Lower leg skin (tissue), 4 donors: ENCODE measurements around the gene ANKRD13B. TPM values are rescaled to one million over a fixed set of nuclear protein-coding genes. Genes with fewer than 3 reads are reported as not detected.

ENCODE experiments used
- DNase-seq, 2 donors: peaks; one replicate each; pipeline ENCODE4 v3.0.0-alpha.2; 2019; ENCODE audit warnings: low spot score in 2 of 2
- H3K4me3 ChIP-seq: fragments of 200-600 bp; sonication (generic); 2 replicates; pipeline ENCODE4 v1.5.1; 2017; ENCODE audit warnings: mild to moderate bottlenecking, low read depth; ENCODE audit not compliant: poor library complexity, severe bottlenecking
- POLR2A ChIP-seq, 2 donors: fragments of 450-650 bp; IDR thresholded peaks; one replicate each; pipeline ENCODE4 v1.6.1; 2016 to 2017; ENCODE audit warnings: antibody characterized with exemption in 2 of 2, mild to moderate bottlenecking in 1 of 2, moderate library complexity in 1 of 2
- WGBS, 2 donors: methylation state at CpG; one replicate each; pipeline ENCODE4 v1.1.5; 2018; 5-methylcytosine and 5-hydroxymethylcytosine counted together
- intact Hi-C: fragments of 100-400 bp; cut with DNase I; formaldehyde crosslinking; loops from one replicate; pipeline ENCODE4 v1.15.0; 2023; ENCODE audit warnings: low total_unique reads
- total RNA-seq, 4 donors: library from RNA; depleted of rRNA; stranded (reverse); fragments of >200 nt; gene quantifications; one replicate each; pipeline ENCODE4 v1.1.0, GENCODE V29; 2016
- TF ChIP-seq, protein P1 (sequence below), 3 donors: fragments of 450-650 bp; IDR thresholded peaks; one replicate each; pipeline ENCODE4 v1.5.1; 2016; ENCODE audit warnings: antibody characterized with exemption in 3 of 3, mild to moderate bottlenecking in 3 of 3, moderate library complexity in 2 of 3

Gene ANKRD13B
- total RNA-seq, 4 donors from 2014 or later, result 8.1 to 18.8 (median 11.7) TPM

- TF ChIP-seq POLR2A (IDR thresholded peaks at IDR 0.05), result no peak
- TF ChIP-seq, protein P1, sequence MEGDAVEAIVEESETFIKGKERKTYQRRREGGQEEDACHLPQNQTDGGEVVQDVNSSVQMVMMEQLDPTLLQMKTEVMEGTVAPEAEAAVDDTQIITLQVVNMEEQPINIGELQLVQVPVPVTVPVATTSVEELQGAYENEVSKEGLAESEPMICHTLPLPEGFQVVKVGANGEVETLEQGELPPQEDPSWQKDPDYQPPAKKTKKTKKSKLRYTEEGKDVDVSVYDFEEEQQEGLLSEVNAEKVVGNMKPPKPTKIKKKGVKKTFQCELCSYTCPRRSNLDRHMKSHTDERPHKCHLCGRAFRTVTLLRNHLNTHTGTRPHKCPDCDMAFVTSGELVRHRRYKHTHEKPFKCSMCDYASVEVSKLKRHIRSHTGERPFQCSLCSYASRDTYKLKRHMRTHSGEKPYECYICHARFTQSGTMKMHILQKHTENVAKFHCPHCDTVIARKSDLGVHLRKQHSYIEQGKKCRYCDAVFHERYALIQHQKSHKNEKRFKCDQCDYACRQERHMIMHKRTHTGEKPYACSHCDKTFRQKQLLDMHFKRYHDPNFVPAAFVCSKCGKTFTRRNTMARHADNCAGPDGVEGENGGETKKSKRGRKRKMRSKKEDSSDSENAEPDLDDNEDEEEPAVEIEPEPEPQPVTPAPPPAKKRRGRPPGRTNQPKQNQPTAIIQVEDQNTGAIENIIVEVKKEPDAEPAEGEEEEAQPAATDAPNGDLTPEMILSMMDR (IDR thresholded peaks at IDR 0.05), result no peak
- whole genome bisulfite sequencing, 2 donors, result 50 to 55% methylated on average over 4 of the region's 4 CpGs
- DNase-seq, result no peak
- intact Hi-C loops, result no loop called here
- H3K4me3 ChIP-seq, result no peak overlapping the region
These were observed 30.3 kb downstream of the ANKRD13B start for GRCh38 chr17:29623283-29623647.

- TF ChIP-seq POLR2A (IDR thresholded peaks at IDR 0.05), result no peak
- TF ChIP-seq, protein P1 (IDR thresholded peaks at IDR 0.05), result no peak
- WGBS, 2 donors, result 62 to 69% methylated on average over 4 of the region's 4 CpGs
- intact Hi-C loops, result no loop called here
These were observed 31.7 kb downstream of the ANKRD13B start for GRCh38 chr17:29624586-29624985.

DNA sequence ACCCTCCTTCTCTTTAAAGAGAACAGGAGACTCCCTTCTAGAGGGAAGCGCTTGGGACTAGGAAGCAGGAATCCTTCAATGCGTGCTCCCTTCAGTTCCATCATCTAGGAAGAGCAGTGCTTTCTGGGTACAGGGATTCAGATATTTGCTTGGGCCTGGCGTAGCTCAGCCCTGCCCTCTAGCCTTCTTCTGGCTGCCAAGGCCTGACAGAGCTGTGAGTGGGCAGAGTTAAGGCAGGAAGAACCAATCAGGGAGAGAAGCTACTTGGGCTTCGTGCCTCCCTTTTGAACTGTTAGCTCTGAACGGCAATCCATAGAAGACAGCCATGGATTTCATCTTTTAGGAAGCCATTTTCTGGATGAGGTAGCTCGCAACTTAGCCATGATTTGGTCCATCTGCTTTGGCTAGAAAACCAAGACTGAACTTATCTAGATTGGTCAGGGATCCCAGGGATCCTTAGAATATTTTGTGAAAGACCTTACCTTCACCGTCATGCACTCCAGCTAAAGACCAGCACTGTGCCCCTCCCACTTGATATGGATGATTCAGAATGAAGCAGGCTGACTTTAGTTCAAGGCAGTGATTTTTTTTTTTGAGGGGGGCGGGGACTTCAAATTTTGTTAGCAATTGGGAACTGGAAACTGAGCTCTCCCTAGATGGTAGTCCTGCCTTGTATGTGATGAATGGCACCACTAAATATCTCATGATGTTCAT is 32.3 kb downstream of the ANKRD13B start:
- intact Hi-C loops, result no loop called here
- H3K4me3 ChIP-seq, result no peak overlapping the region
- DNase-seq, result no peak
- no peak for TF ChIP-seq POLR2A (IDR thresholded peaks at IDR 0.05)
- TF ChIP-seq, protein P1 (IDR thresholded peaks at IDR 0.05), result no peak
- 56 to 61% methylated on average over 8 of the region's 8 CpGs for WGBS, 2 donors

More at GRCh38 chr17:29624586-29624985, 31.7 kb downstream of the ANKRD13B start:
- H3K4me3 ChIP-seq, result no peak overlapping the region
- DNase-seq, result no peak

GRCh38 chr17:29627951-29628350 is 35.0 kb downstream of the ANKRD13B start:
- WGBS, 2 donors, result 45 to 53% methylated on average over 1 of the region's 1 CpG
- intact Hi-C loops, result no loop called here
- no peak overlapping the region for H3K4me3 ChIP-seq
- DNase-seq, result peak in 1 of 2 donors; percentile 21
- no peak for TF ChIP-seq POLR2A (IDR thresholded peaks at IDR 0.05)
- TF ChIP-seq, protein P1 (IDR thresholded peaks at IDR 0.05), result no peak

- no peak overlapping the region for H3K4me3 ChIP-seq
These were observed 35.7 kb downstream of the ANKRD13B start for GRCh38 chr17:29628644-29629043.

More at GRCh38 chr17:29628644-29629043, 35.7 kb downstream of the ANKRD13B start:
- TF ChIP-seq POLR2A (IDR thresholded peaks at IDR 0.05), result no peak
- TF ChIP-seq, protein P1 (IDR thresholded peaks at IDR 0.05), result no peak
- WGBS, 2 donors, result 83 to 91% methylated on average over 2 of the region's 2 CpGs
- DNase-seq, result no peak
- intact Hi-C loops, result no loop called here
